HG03139 (cell line): ENCODE data around the gene CD3E.

Experiments used
- ATAC-seq: cut with Tn5 transposase; IDR thresholded peaks from one replicate; pipeline ENCODE4 v1.9.1; 2021; ENCODE audit not compliant: unreplicated experiment

Gene CD3E

DNA sequence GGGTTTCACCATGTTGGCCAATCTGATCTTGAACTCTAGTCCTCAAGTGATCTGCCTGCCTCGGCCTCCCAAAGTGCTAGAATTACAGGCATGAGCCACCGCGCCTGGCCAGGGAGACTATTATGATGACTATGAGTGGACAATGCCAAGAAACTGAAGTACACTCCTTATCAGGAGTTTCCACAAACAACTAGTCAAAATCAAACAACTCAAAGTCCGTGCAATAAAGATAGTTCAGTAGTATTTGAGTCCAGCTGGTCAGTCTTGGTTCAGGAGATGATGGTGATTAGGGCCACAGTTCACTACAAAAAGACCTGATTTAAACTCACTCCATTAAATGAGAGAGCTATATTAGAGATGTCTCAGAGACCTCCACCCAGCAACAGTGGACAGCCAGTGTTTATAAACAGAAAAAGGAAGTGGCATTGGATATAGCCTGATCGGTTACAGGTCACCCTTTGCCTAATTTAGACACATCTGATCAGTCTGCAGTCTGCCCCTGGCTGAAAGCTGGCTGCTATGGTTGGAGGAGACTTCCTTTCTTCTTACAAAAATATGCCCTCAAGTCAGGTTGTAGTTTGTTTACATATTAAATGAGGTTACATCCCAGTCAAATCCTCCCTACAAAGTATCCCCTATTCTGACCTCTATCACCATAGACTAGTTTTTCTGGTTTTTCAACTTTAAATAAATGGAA, 17.0 kb downstream of the CD3E start:
- no peak for ATAC-seq

DNA sequence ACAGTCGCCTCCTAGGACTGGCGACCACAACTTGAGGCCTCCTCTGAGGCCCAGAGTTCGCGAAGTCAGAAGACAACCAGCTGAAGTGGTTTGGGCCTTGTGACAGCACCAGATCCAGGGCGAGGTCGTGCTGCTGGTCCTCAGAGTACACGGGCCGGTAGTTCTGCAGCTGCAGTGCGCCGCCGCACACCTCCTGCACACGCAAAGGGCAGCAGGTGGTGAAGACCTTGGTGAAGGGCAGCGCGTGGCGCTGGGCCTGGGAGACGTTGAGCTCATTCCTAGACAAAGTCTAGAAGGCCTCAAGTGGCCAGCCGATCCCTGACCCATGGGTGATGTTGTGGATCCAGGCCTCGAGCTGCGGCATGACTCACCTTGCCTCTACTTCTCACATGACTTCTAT, 18.2 kb downstream of the CD3E start:
- ATAC-seq: no peak

DNA sequence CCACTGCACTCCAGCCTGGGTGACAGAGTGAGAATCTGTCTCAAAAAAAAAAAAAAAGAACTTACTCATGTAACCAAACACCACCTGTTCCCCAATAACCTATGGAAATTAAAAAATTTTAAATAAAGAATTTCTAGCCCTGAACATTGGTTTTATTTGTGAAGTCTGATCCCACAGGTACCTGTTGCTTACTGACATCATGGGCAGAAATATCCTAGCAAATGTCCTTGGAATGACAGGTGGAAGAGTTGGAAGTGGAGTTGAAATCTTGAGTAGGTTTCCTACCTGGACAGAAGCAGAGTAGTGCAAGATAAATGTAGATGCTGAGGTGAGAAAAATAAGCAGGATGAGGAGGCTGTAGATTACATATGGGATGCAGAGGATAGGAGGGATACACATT, 20.8 kb downstream of the CD3E start:
- ATAC-seq: no peak

DNA sequence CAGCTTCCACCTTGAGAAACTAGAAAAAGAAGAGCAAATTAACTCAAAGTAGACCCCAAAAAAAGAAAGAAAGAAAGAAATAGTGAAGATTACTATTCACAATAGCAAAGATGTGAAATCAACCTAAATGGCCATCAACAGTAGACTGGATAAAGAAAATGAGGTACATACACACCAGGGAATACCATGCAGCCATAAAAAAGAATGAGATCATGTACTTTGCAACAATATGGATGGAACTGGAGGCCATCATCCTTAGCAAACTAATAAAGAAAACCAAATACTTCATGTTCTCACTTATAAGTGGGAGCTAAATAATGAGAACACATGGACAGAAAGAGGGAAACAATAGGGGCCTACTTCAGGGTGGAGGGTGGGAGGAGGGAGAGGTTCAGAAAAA, 24.2 kb downstream of the CD3E start:
- no peak for ATAC-seq

DNA sequence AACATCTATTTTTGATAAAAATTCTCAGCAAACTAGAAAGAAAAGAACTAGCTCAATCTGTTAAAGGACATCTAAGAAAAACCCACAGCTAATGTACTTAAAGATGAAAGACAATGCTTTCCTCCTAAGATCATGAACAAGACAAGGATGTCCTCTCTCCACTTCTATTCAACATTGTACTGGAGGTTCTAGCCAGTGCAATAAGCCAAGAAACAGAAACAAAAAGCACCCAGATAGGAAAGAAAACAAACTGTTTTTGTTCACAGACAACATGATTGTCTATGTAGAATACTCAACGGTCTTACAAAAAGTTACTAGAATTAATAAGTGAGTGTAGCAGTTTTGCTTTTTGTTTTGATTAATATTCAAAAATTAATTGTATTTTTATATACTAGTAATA, 30.2 kb downstream of the CD3E start:
- ATAC-seq: no peak

DNA sequence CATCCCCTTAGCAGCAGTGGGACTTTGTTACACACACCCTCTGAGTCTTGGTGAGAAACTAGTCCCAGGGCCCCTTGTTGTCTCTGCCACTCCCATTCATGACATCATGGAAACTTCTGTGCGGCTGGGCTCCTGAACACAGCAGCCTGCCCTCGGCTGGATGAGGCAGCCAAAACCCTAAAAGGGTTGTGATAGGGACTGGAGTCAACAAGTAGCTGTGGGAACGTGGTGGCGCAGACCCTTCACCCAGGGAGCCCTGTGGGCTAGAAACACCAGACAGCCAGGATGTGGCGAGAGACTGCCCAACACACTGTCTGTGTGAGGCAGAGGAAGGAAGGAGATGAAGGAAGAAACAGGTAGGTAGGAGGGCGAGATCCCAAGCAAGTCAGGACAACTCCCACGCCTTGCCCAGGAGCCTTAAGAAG, 34.1 kb downstream of the CD3E start:
- no peak for ATAC-seq

DNA sequence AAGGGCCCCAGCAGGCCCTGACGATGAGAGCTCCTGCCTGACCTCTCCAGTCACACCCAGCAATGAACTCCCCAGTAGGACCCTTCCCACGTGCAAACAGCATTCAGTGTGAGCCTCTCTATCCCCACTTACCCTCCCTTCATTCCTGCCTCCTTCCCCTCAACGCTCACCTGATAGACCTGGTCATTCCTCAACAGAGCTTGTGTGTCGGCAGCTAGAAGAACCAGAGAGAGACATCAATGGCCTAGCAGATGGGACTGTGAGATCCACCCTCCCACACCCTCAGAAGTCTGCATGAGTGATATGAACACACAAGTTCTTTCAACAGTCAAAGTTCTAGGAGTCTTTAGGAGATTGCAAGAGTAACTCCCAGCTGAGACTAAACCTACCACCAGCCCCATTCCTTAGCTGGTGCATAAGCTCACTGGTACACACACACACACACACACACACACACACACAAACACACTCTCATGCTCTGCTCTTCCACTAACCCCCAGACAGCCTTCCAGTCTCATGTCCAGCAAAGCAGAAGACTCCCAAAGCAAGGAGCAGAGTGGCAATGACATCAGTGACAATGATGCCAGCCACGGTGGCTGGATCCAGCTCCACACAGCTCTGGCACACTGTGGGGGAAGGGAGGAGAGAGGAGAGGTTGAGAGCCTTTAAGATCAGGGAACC, 34.9 kb downstream of the CD3E start:
- ATAC-seq: no peak

DNA sequence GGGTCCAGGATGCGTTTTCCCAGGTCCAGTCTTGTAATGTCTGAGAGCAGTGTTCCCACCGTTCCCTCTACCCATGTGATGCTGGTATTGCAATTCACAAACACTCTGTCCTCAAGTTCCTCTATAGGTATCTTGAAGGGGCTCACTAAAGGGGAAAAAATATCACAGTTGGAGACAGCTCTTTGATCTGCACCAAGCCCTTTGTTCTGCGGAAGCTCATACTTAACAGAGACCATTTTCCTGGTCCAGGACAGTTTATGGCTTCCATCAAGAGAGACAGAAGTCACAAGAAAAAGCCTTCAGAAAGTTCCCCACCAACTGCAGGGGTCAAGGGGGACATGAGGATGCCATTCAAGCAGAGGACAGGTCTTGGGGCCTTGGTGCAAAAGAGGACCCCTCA, 35.9 kb downstream of the CD3E start:
- ATAC-seq: no peak

DNA sequence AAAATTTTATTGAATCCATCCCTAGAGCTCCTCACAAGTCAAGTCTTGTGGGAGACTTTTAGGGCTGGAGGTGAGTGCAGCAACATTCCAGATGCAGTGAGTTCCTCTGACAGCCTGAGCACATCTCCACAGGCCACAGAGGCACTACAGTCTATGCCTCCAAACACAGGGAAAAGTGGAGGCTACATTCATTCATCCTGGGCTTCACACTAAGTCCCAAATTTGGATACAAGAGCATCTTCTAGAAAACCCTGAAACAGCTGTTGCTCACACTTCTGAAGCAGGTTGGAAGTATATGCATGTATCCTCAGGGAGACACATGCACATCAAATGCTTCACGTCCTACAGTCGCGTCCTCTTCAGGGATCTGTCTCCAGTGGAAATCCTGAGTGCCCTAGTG, 36.7 kb downstream of the CD3E start:
- no peak for ATAC-seq

DNA sequence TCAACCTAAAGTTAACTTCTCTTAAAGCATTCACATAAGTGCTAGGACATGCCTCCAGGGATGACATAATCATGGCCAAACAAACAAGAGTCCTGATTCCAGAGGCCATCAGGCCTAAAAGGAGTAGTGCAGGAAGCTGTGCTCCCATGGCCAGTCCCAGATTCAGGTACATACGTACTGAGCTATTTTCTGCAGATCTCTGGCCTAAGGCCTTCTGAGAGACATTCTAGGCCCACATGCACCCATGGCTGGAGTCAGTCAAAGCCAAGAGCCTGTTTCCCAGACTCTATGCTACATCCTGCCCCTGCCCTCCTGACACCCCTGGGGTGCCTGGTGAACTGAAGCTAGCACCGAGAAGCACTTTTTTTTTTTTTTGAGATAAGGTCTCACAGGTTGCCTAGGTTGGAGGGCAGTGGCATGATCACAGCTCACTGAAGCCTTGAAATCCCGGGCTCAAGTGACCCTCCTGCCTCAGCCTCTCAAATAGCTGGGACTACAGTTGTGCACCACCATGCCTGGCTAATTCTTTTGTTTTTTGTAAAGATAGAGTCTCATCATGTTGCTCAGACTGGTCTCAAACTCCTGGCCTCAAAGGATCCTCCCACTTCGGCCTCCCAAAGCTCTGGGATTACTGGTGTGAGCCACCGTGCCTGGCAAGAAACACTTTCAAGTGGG, 37.4 kb downstream of the CD3E start:
- no peak for ATAC-seq

DNA sequence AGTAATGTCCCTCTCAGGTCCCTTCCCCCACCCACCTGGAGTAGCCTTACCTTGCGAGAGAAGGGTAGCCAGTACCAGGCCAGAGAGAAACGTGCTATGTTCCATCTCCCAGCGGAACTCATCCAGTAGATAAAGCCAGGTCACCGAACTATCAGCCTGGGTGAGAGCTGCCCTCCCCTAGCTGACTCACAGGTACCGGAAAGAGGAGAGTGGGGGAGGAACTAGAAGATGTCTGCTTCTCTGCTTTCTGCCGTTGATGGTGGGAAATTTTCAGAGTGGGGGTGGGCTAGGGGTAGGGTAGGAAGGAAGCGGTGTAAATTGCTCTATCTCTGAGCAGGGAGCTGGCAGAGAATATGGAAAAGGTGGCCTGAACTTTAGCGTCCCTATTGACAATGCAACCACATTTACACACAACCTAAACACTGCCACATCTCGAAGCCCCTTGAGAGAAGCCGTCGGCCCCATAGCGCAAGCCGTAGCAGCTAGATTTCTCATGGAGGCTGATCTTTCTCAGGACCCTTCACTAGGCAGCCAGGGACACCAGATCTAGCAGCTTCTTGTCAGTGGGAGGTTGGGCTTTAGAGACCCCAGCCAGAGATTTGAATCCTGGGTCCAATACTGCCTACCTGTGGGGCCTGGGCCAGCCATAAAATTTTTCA, 38.1 kb downstream of the CD3E start, which contains the start of gene CD3D:
Gene CD3D (minus strand): TSS at position 203 of the 659 bp plus-strand sequence. CDS start 98 bp downstream, at position 105.
- no peak for ATAC-seq

DNA sequence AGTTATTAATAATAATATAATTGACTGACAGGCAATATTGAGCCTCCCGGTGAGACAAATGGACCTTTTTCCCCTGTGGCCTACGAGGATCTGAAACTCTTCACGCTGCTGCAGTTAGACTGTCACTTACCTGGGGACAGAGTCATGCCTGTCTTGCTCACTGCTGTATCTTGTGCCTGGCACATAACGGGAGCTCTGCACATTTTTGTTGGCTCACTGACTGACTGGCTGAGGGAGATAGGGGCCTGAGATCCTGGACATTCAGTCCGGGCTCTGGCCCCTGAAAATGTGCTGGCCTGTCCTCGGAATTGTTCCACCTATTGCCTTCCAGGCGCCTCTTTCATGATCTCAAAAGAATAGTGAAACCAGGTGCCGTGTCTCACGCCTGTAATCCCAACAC, 38.7 kb downstream of the CD3E start:
- ATAC-seq: no peak

DNA sequence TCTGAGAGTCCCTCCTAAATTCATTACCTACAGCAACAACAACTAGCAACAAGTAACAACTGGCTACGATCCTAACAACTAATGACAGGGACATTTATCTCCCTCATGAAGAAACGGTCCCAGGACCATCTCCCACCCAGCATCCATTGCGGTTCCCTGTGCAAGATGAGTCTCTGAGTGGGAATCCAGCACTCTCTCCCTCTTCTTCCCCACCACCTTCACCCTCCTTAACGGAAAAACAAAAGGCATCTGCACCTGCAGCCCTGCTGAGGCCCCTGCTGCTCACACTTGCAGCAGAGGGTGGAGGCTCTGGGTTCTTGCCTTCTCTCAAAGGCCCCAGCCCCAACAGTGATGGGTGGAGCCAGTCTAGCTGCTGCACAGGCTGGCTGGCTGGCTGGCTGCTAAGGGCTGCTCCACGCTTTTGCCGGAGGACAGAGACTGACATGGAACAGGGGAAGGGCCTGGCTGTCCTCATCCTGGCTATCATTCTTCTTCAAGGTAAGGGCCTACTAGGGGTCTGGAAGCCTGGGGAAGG, 39.5 kb downstream of the CD3E start, which contains the start of gene CD3G:
Gene CD3G (plus strand): TSS at position 364 of the 535 bp plus-strand sequence. CDS start 80 bp downstream, at position 444.
- no peak for ATAC-seq

DNA sequence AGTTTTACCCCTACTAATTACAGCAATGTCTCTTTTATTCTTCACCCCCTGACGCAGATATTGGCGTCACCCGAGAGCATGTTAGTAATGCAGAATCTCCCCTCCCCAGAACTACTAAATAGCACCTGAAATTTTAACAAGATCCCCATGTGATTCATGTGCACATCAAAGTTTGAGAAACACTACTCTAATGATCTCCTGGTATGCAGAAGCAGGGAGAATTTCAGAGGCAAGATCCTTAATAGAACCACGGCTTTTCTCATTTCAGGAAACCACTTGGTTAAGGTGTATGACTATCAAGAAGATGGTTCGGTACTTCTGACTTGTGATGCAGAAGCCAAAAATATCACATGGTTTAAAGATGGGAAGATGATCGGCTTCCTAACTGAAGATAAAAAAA, 44.9 kb downstream of the CD3E start:
- ATAC-seq: no peak

DNA sequence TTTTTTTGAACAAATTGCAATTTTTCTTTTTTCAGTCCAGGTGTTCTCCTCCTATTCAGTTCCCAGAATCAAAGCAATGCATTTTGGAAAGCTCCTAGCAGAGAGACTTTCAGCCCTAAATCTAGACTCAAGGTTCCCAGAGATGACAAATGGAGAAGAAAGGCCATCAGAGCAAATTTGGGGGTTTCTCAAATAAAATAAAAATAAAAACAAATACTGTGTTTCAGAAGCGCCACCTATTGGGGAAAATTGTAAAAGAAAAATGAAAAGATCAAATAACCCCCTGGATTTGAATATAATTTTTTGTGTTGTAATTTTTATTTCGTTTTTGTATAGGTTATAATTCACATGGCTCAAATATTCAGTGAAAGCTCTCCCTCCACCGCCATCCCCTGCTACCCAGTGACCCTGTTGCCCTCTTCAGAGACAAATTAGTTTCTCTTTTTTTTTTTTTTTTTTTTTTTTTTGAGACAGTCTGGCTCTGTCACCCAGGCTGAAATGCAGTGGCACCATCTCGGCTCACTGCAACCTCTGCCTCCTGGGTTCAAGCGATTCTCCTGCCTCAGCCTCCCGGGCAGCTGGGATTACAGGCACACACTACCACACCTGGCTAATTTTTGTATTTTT, 48.7 kb downstream of the CD3E start:
- ATAC-seq: no peak

DNA sequence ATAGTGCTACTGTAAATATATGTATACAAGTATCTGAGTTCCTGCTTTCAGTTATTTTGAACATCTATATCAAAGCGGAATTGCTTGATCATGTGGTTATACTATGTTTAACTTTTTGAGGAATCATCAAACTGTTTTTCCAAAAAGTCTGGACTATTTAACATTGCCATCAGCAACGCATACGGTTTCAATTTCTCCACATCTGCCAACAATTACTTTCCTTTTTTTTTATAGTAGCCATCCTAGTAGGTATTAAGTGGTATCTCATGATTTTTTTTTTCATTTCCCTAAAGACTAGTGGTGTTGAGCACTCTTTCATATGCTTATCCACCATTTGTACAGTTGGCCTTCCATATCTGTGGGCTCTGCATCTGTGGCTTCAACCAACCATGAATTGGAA, 53.5 kb downstream of the CD3E start:
- ATAC-seq: no peak

DNA sequence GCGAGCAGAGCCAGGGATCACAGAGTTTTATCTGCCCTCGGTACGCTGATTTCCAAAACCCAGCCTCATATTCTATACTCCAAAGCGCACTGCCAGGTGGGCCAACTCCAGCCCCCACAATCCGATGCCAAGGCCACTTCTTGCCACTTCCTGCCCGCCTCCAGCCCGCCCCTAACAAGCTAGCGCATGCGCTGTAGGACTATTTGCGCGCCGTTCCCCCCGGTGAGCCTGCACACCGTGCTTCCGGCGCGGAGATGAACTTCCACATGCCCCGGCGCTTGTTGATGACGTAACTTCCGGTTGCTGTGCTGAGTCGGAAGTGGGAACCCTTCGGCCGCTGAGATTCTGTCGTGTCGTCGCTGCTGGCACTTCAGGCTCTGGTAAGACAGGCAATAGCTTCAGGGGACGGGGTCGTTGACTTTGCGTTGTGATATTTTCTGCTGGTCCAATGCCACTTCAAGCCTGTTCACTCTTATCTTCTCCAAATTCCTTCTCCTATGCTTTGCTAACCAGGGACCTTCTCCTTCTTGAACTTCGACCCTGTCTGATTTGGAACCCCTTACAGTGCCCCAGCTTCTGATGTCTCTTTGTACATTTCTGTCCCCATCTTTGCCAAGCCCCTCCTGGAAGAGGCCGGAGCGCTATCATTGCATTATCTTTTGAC, 54.9 kb downstream of the CD3E start, which contains the start of gene UBE4A:
Gene UBE4A (plus strand): TSS at position 306 of the 664 bp plus-strand sequence. CDS start 5,481 bp downstream, outside the sequence.
- peak; percentile 88 for ATAC-seq

DNA sequence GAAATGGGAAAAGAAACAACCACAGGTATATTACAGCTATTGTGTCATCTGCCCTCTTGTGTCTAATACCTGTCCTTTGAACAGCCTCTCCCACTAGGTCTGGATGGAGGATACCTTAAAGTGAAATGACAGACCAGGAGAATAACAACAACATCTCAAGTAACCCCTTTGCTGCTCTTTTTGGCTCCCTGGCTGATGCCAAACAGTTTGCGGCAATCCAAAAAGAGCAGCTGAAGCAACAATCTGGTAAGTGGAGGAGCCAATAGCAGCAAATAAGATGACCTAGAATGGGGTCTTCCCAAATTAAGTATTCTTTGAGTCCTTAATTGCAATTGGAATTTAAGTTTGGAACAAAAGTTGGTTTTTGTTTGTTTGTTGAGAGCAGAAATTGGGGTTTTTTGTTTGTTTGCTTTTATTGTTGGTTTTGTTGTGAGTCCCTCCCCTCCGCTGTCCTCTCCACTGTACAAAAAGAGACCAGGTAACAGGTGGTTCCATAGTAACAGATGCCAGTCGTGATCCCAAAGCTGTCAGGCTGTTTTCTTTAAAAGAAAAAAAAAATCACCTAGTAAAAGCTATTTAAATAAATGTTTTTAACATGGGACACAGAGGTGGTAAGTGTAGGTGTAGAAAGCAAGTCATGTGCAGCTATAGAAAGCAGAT, 60.6 kb downstream of the CD3E start:
- ATAC-seq: no peak
